Cerebellar nuclear complex (tissue), 1 donor: ENCODE results near the gene KRTAP4-9.
"Not testable (repeated sequence)": the region's sequence is repeated elsewhere in the genome, so short reads cannot be mapped to it uniquely, and the experiment has no call there.

Experiments used
- DNase-seq, 2 experiments: peaks; one replicate each; lab custom pipeline; 2025; lab: John Stamatoyannopoulos, UW

The KRTAP4-9 gene

DNA sequence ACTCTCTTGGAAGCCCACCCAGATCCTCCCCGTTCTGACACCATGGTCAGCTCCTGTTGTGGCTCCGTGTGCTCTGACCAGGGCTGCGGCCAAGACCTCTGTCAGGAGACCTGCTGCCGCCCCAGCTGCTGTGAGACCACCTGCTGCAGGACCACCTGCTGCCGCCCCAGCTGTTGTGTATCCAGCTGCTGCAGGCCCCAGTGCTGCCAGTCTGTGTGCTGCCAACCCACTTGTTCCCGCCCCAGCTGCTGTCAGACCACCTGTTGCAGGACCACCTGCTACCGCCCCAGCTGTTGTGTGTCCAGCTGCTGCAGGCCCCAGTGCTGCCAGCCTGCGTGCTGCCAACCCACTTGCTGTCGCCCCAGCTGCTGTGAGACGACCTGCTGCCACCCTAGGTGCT, at the start of gene KRTAP4-9:
Gene KRTAP4-9, plus strand, starts transcription at position 43 of the 400 bp plus-strand sequence. Its CDS starts 0 bp downstream, at position 43.
- not testable (repeated sequence) for DNase-seq

DNA sequence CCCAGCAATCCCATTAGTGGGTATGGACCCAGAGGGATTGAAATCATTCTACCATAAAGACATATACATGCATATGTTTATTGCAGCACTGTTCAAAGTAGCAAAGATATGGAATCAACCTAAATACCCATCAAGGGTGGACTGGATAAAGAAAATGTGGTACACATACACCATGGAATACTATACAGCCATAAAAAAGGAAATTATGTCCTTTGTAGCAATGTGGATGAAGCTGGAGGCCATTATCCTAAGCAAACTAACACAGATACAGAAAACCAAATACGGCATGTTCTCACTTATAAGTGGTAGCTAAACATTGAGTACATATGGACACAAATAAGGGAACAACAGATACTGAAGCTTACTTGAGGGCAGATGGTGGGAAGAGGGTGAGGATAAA, 47.6 kb upstream of the KRTAP4-9 start:
- no peak for DNase-seq

DNA sequence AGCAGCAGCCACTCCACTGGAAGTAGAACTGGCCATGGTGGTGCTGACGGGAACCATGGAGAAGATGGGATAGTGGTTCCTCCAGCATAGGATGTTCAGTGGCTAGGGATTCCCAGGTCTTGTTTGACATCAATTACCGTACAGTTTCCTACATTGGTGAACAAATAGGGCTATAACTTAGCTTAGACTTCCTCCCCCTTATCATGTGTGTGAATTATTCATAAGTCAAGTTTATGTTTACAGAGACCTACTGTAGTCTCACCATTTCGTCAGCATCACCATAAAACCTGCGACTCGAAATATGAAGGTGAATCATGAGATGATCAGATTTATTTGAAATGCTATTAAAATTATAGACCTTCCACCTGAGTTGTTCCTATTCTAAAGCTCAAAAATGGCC, 46.4 kb upstream of the KRTAP4-9 start:
- DNase-seq: no peak

DNA sequence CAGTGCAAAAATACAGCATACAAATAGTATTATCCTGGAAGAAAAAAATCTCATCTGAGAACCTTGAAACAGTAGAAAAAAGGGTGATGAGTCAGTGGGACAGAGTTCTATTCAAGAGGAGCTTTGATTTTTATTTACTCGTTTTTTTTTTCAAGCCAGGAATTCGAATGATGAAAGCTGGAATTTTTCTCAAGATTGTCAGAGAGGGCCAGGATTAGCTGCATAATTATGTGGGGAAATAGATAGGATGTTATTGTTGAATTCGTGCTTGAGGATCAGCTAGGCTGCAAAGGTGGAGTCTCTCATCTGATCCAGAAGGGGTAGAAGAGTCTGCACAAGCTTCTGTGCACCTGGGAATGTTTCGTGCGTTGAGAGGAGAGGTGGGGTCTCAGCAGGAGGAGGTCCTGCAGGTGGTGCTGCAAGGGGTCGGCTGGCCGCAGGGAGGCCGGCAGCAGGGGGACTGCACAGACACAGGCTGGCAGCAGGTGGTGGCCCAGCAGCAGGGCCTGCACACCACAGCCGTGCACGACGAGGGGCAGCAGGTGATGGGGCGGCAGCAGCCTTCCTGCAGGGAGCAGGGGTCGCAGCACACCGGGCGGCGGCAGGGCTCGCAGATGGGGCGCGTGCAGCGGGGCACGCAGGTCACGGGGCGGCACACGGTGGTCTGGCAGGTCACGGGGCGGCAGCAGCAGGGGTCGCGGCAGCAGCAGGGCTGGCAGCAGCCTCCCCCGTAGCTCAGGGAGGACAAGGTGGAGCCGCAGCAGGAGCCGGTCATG, 45.7 kb upstream of the KRTAP4-9 start:
- not testable (repeated sequence) for DNase-seq

DNA sequence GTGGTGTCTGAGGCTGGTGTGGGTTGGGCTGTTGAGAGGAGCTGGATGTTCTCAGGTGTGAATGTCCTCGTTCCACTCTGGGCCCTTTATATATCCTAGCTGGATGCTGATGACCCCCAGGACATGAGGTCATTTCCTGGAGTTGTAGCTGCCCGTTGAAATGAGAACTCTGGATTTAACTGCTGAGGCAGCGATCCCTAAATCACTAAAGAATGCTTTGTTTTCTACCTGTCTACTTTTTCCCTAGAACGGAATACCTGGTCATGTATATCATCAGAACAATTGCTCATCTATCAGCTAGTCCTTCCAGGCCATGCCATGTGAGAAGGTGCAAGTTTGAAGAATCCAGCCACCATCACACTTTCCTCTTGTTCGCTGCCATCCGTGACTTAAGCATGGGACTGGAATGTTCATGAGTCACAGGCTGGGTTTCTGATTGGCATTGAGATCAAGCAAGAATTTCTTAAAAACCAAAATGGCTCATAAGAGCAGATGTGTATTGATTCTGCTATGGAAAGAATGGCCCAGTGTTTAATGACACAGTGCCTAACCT, 45.1 kb upstream of the KRTAP4-9 start, which contains the start of gene KRTAP2-3:
Gene KRTAP2-3, minus strand, starts transcription at position 63 of the 553 bp plus-strand sequence. CDS start 64 bp downstream, outside the sequence.
- DNase-seq: no peak

DNA sequence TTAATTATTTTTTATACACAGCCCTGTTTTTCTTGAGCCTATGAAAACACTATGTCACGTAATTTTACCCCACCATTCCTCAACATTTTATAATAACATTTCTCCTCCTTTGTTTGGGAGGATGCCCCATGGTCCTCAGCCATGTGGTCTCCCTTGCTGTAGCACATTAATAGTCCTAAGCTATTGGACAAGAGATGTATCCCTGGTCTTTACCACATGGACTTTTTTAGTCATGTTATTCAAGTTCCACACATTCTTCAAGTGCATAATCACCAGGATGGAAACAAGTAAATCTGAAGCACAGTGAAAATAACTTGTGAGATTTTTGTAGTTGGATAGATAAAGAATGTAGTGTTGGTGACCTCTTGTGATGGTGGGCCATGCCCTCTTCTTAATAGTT, 43.2 kb upstream of the KRTAP4-9 start:
- DNase-seq: no peak

DNA sequence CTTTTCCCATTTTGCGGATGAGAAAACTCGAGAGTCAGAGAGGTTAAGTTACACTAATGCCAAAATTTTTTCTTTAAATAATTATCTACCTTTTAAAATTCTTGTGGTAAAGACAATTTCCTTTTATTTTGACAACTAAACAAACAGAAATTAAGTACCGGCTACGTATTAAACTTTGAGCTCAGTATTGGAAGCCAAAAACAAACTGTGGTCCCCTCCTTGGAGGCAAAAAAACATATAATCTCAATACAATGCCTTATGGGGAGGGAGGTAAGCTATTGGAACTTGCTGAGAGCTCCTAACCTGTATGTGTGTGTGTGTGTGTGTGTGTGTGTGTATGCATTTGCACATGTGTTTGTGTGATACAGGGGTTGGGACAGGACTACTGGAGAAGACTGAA, 41.7 kb upstream of the KRTAP4-9 start:
- DNase-seq: no peak

DNA sequence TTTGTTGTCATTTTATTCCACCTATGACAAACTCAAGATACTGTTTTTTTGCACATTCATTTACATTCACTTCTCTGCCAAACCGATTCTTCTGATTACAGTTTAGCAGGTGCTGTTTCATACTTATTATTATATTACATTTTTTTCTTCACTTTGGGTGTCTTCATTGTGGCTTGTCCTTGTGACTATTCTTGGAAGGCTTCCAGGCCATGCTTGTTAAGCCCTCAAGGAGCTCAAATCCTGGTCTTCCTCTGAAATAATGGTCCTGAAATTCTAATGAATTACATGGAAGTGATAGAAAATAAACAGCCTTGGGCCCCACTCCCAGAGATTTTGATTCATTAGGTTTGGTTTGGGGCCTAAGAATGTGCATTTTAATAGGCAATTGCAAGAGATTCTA, 40.9 kb upstream of the KRTAP4-9 start:
- DNase-seq: no peak

DNA sequence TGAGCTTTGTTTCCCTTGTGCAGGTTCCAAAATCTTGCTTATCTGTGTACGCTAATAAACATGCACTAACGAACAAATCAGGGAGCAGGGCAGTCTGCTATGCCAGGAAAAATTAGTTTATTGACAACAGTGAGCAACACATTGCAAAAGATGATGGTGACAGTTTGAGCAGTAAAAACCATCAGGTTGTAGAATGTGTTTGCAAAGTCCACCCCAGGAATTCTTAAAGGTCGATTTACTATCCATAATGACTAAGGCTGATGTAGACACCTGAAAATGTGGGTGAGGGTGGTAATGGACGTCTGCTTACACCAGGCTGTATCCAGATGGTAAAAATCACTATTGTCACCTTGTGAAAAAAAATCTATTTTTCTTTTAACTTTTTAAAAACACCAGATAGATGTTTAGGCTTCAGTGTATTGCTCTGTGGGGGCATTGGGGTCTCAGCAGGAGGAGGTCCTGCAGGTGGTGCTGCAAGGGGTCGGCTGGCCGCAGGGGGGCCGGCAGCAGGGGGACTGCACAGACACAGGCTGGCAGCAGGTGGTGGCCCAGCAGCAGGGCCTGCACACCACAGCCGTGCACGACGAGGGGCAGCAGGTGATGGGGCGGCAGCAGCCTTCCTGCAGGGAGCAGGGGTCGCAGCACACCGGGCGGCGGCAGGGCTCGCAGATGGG, 40.0 kb upstream of the KRTAP4-9 start:
- not testable (repeated sequence) for DNase-seq

DNA sequence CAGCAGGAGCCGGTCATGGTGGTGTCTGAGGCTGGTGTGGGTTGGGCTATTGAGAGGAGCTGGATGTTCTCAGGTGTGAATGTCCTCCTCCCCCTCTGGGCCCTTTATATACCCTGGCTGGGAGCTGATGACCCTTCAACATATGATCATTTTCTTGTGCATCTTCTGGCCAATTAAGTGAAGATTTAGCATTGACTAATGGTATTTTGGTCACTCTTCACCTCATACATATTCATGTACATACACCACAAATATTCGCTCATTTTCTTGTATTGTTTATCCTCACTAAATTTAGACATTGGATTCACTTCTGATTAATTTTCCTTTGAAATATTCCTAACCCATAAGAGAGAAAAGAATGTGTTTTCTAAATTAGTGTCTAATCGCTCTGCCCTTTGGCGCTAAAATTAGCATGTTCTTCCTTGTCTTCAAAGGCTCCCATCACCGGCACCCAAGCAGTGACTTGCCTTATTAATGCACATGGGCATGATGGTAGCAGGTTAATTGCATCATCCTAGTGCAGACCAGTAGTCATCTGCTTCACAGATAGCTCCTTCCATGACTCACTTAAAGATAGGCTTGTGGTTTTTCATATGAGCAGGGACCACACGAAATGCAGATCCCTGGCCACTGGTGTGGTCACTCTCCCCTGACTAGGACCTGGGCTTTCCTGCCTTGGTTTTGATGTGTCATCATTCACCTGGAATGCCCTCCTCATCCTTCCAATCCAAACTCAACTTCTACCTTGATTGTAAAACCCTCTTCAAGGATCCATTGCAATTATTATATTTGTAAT, 39.2 kb upstream of the KRTAP4-9 start, which contains the start of gene KRTAP2-4:
Gene KRTAP2-4, minus strand, starts transcription at position 51 of the 796 bp plus-strand sequence. Its CDS starts 34 bp downstream, at position 17.
- no peak for DNase-seq

DNA sequence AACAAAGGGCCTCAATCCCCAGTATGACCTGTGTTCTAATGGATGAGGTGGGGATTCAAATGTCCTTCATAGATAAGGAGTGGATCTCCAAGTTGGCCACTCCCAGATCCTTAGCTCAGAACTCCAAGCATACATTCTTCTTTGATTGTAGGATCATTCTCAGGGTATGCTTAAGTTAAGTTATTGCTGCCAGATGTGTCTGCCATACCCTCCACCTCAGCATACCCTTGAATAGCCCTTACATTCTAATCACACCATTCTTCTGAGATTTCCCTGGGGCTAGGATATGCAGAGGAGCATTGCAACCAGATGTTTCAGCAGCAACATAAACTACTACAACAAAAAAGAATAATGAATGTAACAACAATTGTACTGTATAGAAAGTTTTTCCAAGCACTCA, 37.9 kb upstream of the KRTAP4-9 start:
- DNase-seq: no peak

DNA sequence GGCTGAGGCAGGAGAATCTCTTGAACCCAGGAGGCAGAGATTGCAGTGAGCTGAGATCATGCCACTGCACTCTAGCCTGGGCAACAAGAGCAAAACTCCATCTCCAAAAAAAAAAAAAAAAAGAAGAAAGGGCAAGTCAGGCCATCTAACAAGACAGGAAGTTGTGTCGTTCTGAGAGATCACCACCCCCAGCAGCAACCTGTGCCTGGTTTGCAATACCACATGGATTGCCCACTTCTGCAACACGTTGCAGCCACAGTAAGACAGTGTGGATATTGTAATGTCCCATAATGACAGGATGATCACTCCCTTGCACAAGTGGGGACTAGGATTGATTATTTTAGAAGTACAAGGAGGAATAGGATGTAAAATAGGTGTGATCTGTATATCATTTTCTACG, 36.2 kb upstream of the KRTAP4-9 start:
- no peak for DNase-seq

DNA sequence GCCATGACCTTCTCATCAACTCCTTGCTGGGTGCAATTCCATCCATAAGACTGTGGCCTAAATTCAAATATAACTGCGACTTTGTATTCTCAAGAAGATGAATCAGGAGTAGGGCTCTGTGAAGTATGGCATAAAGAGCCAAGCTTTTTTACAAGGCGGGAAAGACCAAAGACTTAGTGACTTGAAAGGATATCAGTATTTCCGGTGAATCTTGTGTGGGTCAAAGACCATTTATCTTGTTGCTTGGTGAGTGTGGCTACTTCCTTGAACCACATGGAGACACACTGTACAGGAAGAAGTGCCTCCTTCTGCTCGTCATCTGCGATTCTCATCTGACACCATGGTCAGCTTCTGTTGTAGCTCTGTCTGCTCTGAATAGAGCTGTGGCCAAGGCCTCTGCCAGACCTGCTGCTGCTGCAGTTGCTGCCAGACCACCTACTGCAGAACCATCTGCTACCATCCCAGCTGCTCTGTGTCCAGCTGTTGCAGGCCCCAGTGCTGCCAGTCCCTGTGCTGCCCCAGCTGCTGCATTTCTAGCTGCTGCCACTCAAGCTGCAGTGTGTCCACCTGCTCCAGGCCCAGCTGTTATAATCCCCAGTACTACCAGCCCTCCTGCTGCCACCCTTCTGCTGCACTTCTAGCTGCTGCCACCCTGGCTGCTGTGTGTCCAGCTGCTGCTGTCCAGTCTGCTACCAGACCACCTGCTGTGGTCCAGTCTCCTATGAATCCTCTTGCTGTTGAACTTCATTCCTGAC, 33.4 kb upstream of the KRTAP4-9 start:
- DNase-seq: no peak

DNA sequence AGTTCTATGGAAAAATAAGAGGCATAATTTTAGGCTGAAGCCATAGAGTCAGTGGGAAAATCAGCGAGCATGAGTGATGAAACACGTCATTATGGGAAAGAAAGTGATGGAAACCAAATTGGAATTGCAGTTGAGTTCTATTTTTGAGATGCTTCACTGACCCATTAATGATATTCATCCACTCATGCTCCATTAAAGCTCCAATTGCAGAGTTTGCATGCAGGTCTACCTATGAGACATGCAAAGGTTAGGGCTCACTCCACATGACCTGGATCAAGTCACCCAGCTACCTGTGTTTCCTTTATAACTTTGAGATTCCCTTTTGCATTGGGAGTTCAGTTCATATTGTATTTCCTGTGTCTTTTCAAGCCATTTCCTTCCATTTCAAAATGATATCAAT, 31.5 kb upstream of the KRTAP4-9 start:
- DNase-seq: no peak

DNA sequence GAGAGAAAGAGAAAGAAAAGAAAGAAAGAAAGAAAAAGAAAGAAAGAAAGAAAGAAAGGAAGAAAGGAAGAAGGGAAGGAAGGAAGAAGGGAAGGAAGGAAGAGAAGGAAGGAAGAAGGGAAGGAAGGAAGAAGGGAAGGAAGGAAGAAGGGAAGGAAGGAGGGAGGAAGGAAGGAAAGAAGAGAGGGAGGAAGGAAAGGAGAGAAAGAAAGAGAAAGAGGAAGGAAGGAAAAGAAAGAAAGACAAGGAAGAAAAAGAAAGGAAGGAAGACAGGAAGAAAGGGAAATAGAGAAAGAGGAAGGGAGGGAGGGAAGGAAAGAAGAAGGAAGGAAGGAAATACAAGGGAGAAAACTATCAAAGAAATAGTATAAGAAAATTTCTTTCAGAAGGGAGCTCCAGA, 28.4 kb upstream of the KRTAP4-9 start:
- DNase-seq: no peak

DNA sequence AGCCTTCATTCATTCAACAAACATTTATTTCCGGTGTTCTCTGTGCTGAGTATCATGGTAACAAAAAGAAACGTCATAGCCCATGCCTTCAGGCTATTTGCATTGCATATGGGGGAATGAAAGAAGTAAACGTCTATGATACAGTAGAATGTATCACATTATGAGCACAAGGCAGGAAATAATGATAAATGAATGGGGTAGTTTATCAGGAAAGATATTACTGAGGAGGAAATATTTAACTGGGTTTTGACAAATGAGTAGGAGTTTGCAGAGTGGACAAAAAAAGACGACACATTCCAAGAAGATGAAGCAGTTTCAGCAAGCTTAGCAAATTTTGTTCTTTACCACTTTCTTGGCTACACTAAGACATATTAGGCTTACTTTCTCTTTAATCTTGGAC, 22.6 kb upstream of the KRTAP4-9 start:
- no peak for DNase-seq

DNA sequence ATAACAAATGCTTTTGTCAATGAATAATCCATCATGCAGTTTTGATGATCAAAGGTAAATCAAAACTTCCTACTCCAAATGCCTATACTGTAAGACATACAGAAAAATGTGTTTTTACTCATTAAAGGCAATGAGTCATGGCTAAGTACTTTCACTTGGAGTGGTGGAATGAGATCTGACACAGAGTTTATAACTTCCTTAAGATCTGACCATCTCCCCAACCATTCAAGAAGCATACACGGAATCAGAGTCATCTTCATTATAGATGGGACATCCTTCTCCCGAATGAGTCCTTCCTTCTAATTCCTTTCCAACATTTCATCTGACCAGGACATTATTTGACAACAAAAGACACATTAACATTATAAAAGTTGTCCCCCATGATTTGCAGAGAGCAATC, 21.8 kb upstream of the KRTAP4-9 start:
- DNase-seq: not testable (repeated sequence)

DNA sequence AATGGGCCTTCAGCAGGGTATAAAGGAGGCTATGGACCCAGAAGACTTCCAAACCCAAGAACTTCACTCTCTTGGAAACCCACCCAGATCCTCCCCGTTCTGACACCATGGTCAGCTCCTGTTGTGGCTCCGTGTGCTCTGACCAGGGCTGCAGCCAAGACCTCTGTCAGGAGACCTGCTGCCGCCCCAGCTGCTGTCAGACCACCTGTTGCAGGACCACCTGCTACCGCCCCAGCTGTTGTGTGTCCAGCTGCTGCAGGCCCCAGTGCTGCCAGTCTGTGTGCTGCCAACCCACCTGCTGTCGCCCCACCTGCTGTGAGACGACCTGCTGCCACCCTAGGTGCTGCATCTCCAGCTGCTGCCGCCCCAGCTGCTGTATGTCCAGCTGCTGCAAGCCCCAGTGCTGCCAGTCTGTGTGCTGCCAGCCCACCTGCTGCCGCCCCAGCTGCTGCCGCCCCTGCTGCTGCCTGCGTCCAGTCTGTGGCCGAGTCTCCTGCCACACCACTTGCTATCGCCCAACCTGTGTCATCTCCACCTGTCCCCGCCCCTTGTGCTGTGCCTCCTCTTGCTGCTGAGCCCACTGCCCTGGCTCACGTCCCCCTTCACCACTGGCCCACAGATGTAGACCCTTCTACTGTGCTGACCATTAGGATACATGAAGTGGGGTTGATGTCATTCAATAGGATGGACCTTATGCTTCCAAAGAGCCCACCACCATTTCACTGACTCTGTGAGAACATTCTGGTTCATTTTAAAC, 20.9 kb upstream of the KRTAP4-9 start, which contains the start of gene KRTAP4-7:
Gene KRTAP4-7, plus strand, starts transcription at position 51 of the 757 bp plus-strand sequence. Its CDS starts 57 bp downstream, at position 108.
- DNase-seq: not testable (repeated sequence)

DNA sequence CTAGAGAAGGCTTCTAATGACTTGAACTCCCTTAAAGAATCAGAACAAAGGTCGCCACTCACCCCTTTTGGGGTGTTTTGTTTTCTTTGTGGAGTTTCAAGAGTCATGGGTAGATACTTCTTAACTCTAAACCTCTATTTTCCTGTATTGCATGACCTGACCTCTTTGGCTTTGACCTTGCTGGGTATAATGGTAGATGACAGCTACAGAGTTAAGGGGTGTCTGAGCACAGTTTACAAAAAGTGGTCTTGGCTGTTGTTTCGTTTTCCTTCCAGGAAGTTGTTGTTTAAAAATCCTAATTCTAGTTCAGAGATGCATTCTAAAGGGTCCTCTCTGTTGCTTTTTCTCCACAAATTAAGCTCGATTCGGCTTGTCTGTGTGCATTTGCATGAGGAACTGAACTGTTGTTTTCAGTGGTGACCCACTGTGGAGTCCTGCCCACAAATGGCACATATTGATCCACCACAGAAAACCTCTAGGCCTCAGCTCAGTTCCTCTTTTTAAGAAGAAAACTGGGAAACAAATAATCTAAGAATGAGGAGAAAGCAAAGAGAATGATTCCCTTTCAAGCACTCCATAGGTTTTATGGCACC, 16.3 kb upstream of the KRTAP4-9 start:
- DNase-seq: not testable (repeated sequence)

DNA sequence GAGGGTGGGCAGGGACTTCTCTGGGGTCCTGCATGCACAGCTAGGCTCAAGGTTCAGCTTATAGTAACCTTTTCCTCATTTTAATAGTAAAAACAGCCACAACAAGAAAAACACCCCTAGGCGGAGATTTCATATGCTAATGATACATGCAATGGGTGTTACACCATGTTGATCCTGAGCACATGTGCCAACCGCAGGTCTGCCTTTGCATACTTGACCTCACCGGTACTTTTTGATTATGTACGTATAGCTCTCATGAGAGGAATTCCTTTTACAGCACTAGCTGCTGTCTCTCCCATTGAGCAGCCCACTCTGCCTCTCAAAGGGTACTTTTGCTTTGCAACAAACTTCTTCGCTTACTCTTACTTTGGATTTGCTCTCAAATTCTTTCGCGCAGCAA, 9.1 kb upstream of the KRTAP4-9 start:
- no peak for DNase-seq
